HepG2 (cell line): ENCODE data around the gene AKT2. TPM values are rescaled to one million over a fixed set of nuclear protein-coding genes. Genes with fewer than 3 reads are reported as not detected.

Source experiments
- ATAC-seq: fragments of 200-7000 bp; cut with Tn5 transposase; 3 replicates; pipeline ENCODE4 v1.9.1; 2020; ENCODE audit warnings: mild to moderate bottlenecking, moderate library complexity
- BruUV-seq: library from RNA; stranded (reverse); fragments of 400-500 nt; replicated peaks from 2 replicates; lab custom pipeline; 2021; lab: Mats Ljungman, UMichigan
- CTCF ChIA-PET: fragments of 300-600 bp; formaldehyde crosslinking; extraction: SDS; loops from one replicate; lab custom pipeline; 2021; ENCODE audit warnings: low total read pairs, inconsistent platforms, low intra/inter-chr PET ratio; lab: Yijun Ruan, JAX
- POLR2A ChIA-PET: fragments of 350-600 bp; sonication (Branson Sonifier 250); formaldehyde crosslinking; loops from one replicate; lab custom pipeline; 2020; ENCODE audit warnings: antibody characterized with exemption, inconsistent platforms; lab: Yijun Ruan, JAX
- DNase-seq: peaks from one replicate; pipeline ENCODE4 v3.0.0-alpha.2; 2015; ENCODE audit warnings: low spot score
- FAIRE-seq: peaks from 3 replicates; lab custom pipeline; 2011; peaks lifted over from hg19 to GRCh38; lab: Jason Lieb, UNC
- H2AFZ ChIP-seq: one replicate; pipeline ENCODE4 v1.6.1; 2011; ENCODE audit warnings: low read length, inconsistent platforms
- H3K27ac ChIP-seq: fragments of 300-600 bp; 3 replicates; pipeline ENCODE4 v1.8.0; 2011; ENCODE audit warnings: mixed run types, mild to moderate bottlenecking, mixed read lengths, low read length, inconsistent platforms; ENCODE audit not compliant: insufficient read depth; ENCODE audit errors: extremely low read length
- H3K27me3 ChIP-seq, 2 experiments: fragments of 200-600 bp in 1 of 2; 2 replicates in 1 of 2; 3 replicates in 1 of 2; pipeline versions ENCODE4 v1.6.0 to v1.8.0; 2011; ENCODE audit warnings: low read length in 2 of 2, mild to moderate bottlenecking in 2 of 2, moderate library complexity in 2 of 2, inconsistent platforms in 1 of 2; ENCODE audit not compliant: insufficient read depth in 2 of 2, control insufficient read depth in 1 of 2
- H3K36me3 ChIP-seq, 2 experiments: fragments of 200-600 bp in 1 of 2; replicated peaks in 1 of 2; 2 replicates in 1 of 2; 3 replicates in 1 of 2; pipeline versions ENCODE4 v1.5.1 to v1.8.0; 2011; ENCODE audit warnings: low read length in 2 of 2, inconsistent platforms in 1 of 2; ENCODE audit not compliant: insufficient read depth in 2 of 2, control insufficient read depth in 1 of 2
- H3K4me1 ChIP-seq: 2 replicates; pipeline ENCODE4 v1.5.1; 2012; ENCODE audit warnings: low read length, inconsistent platforms; ENCODE audit not compliant: insufficient read depth
- H3K4me2 ChIP-seq: 2 replicates; pipeline ENCODE4 v1.6.0; 2011; ENCODE audit warnings: low read depth, low read length, inconsistent platforms
- H3K4me3 ChIP-seq, 3 experiments: fragments of 200-600 bp in 1 of 3; sonication (generic), shearing (Covaris generic) in 1 of 3; replicated peaks in 1 of 3; 2 replicates each; pipeline ENCODE4 v1.5.1; 2011 to 2016; ENCODE audit warnings: low read length in 3 of 3, inconsistent platforms in 2 of 3, low read depth in 2 of 3, mild to moderate bottlenecking in 2 of 3, control low read depth in 1 of 3, mixed read lengths in 1 of 3; ENCODE audit not compliant: insufficient read depth in 1 of 3
- H3K79me2 ChIP-seq: one replicate; pipeline ENCODE4 v1.6.1; 2011; ENCODE audit warnings: low read length, inconsistent platforms; ENCODE audit not compliant: insufficient read depth
- H3K9ac ChIP-seq: 2 replicates; pipeline ENCODE4 v1.6.0; 2011; ENCODE audit warnings: mild to moderate bottlenecking, low read depth, low read length, inconsistent platforms; ENCODE audit not compliant: insufficient read depth
- H3K9me3 ChIP-seq: 2 replicates; pipeline ENCODE4 v1.5.1; 2012; ENCODE audit warnings: mild to moderate bottlenecking, low read length
- H4K20me1 ChIP-seq: 2 replicates; pipeline ENCODE4 v1.6.0; 2011; ENCODE audit warnings: inconsistent platforms, mild to moderate bottlenecking, low read length, moderate library complexity; ENCODE audit not compliant: insufficient read depth
- ARID5B ChIP-seq: IDR thresholded peaks from 2 replicates; pipeline ENCODE4 v1.4.0; 2020; ENCODE audit warnings: mild to moderate bottlenecking, missing genetic modification reagents
- GFI1 ChIP-seq: sonication (generic); formaldehyde crosslinking; IDR thresholded peaks from 2 replicates; pipeline ENCODE4 v1.5.0; 2020; ENCODE audit warnings: missing genetic modification reagents, mild to moderate bottlenecking, borderline replicate concordance
- KDM4B ChIP-seq: sonication (generic); formaldehyde crosslinking; IDR thresholded peaks from 2 replicates; pipeline ENCODE4 v1.4.0; 2020; ENCODE audit warnings: missing genetic modification reagents
- PBX2 ChIP-seq: IDR thresholded peaks from 2 replicates; pipeline ENCODE4 v1.6.1; 2016; ENCODE audit warnings: control low read depth
- RAD21 ChIP-seq: fragments of 450-650 bp; formaldehyde crosslinking; IDR thresholded peaks from 2 replicates; pipeline ENCODE4 v1.5.0; 2020; ENCODE audit warnings: mild to moderate bottlenecking
- RELA ChIP-seq: sonication (generic); formaldehyde crosslinking; IDR thresholded peaks from 2 replicates; pipeline ENCODE4 v1.4.0; 2020; ENCODE audit warnings: missing genetic modification reagents
- RXRB ChIP-seq: IDR thresholded peaks from 2 replicates; pipeline ENCODE4 v1.6.1; 2016; ENCODE audit warnings: borderline replicate concordance, missing genetic modification reagents, missing compliant biosample characterization
- ZC3H4 ChIP-seq: sonication (generic); formaldehyde crosslinking; IDR thresholded peaks from 2 replicates; pipeline ENCODE4 v1.4.0; 2020; ENCODE audit warnings: missing genetic modification reagents, borderline replicate concordance
- ZNF747 ChIP-seq: sonication (generic); formaldehyde crosslinking; IDR thresholded peaks from 2 replicates; pipeline ENCODE4 v1.8.1; 2023; ENCODE audit warnings: missing genetic modification reagents, mild to moderate bottlenecking, borderline replicate concordance
- ZNF792 ChIP-seq: IDR thresholded peaks from 2 replicates; pipeline ENCODE4 v1.6.1; 2016
- ZNF841 ChIP-seq: sonication (generic); formaldehyde crosslinking; IDR thresholded peaks from 2 replicates; pipeline ENCODE4 v1.8.1; 2023; ENCODE audit warnings: missing genetic modification reagents, borderline replicate concordance
- ZSCAN29 ChIP-seq: sonication (generic); formaldehyde crosslinking; conservative IDR thresholded peaks from 2 replicates; pipeline ENCODE4 v1.4.0; 2020; ENCODE audit warnings: mild to moderate bottlenecking, missing genetic modification reagents
- WGBS: methylation state at CpG from one replicate; pipeline ENCODE4 v1.1.6; 2017; ENCODE audit warnings: low lambda C conversion rate; 5-methylcytosine and 5-hydroxymethylcytosine counted together
- in situ Hi-C: cut with HindIII; loops from 2 replicates; pipeline ENCODE4 v1.10.0; 2017; ENCODE audit warnings: low pct_unique_long_range_greater_than_20kb; ENCODE audit not compliant: extremely low pct_ligation_motif_present
- intact Hi-C: fragments of 100-400 bp; cut with micrococcal nuclease; formaldehyde crosslinking; loops from one replicate; pipeline ENCODE4 v1.10.0; 2022; ENCODE audit not compliant: unreplicated experiment
- polyA plus RNA-seq, 8 experiments: library from polyadenylated mRNA; depleted of rRNA in 3 of 8; stranded (reverse) in 7 of 8; unstranded in 1 of 8; fragments of >200 nt; fragmentation: Illumina TruSeq in 4 of 8; extraction: Trizol in 4 of 8; gene quantifications; 2 replicates each; pipeline versions ENCODE4 v1.2.1 to v1.2.3, GENCODE V29; 2011 to 2016; ENCODE audit warnings: low read depth in 4 of 8, missing spikeins in 1 of 8, mixed read lengths in 1 of 8; ENCODE audit not compliant: insufficient read depth in 1 of 8
- total RNA-seq, 5 experiments: library from RNA; depleted of rRNA; stranded (reverse); fragments of >200 nt; fragmentation: Illumina TruSeq; extraction: Trizol; gene quantifications; 2 replicates each; pipeline ENCODE4 v1.2.3, GENCODE V29; 2016; ENCODE audit warnings: low read depth in 1 of 5

Gene AKT2
- total and polyA plus RNA-seq, 2 of the 13 experiments (the other 11 are each of a cell fraction or from before 2014, with no cell fraction given): 82.1 to 173 TPM

- no peak overlapping the region for H3K4me3 ChIP-seq
- 90% methylated on average over 4 of the region's 6 CpGs for WGBS
- TF ChIP-seq ZNF841 (no peak), RELA (CRISPR knock-in tag) (no peak), ARID5B (CRISPR knock-in tag) (no peak), RXRB (CRISPR knock-in tag) (no peak), GFI1 (CRISPR knock-in tag) (no peak), KDM4B (no peak), ZNF792 (no peak), ZSCAN29 (CRISPR knock-in tag) (no peak), ZC3H4 (no peak), ZNF747 (CRISPR knock-in tag) (no peak), PBX2 (no peak), RAD21 (CRISPR knock-in tag) (no peak)
- TF ChIP-seq, all 625 proteins: peak for 0
- Histone ChIP-seq H4K20me1 (no peaks in the 10 kb centered on the region), H3K9me3 (no peaks in the 10 kb centered on the region), H2AFZ (no peak overlapping the region), H3K79me2 (peaks cover 8% of the 10 kb centered on the region), H3K27me3 (no peaks in the 10 kb centered on the region), H3K4me2 (no peak overlapping the region), H3K9ac (no peak overlapping the region), H3K36me3 (peaks cover 32 to 76% of the 10 kb centered on the region in 2 experiments), H3K27ac (no peak overlapping the region), H3K4me1 (no peaks in the 10 kb centered on the region)
- intact Hi-C loops (no loop called here), in situ Hi-C loops (no loop called here)
- ChIA-PET POLR2A (no interaction called here), CTCF (no interaction called here)
- no TSS peak for BruUV-seq
- no peak for DNase-seq
- ATAC-seq: no peak
- no peak for FAIRE-seq
These were observed 44.8 kb downstream of the AKT2 start for GRCh38 chr19:40240332-40240731.
